Activated CD4-positive, alpha-beta T cell treated with anti-CD3 and anti-CD28 coated beads for 36 hours (primary cell): ENCODE measurements around the gene ZSCAN21. TPM values are rescaled to one million over a fixed set of nuclear protein-coding genes. Genes with fewer than 3 reads are reported as not detected.

ENCODE experiments used
- ATAC-seq: fragments of 200-7000 bp; cut with Tn5 transposase; one replicate; pipeline ENCODE4 v1.10.0; 2021; ENCODE audit warnings: mild to moderate bottlenecking, moderate library complexity
- CTCF ChIA-PET: fragments of 350-600 bp; sonication (Branson Sonifier 250); formaldehyde crosslinking; loops from one replicate; lab custom pipeline; 2021; ENCODE audit warnings: antibody characterized with exemption; lab: Charles Lee
- POLR2A ChIA-PET: fragments of 350-600 bp; sonication (Branson Sonifier 250); formaldehyde crosslinking; loops from one replicate; lab custom pipeline; 2021; ENCODE audit warnings: antibody characterized with exemption, inconsistent platforms; lab: Charles Lee
- DNase-seq: peaks from one replicate; pipeline ENCODE4 v3.0.0-alpha.2; 2020
- H3K27ac Mint-ChIP-seq: one replicate; pipeline ENCODE4 v1.8.0; 2021; ENCODE audit warnings: mixed read lengths
- H3K27me3 Mint-ChIP-seq: one replicate; pipeline ENCODE4 v1.8.0; 2021; ENCODE audit warnings: mixed read lengths
- H3K36me3 Mint-ChIP-seq: one replicate; pipeline ENCODE4 v1.8.0; 2021; ENCODE audit warnings: low read depth, mixed read lengths
- H3K4me1 Mint-ChIP-seq: one replicate; pipeline ENCODE4 v1.8.0; 2021; ENCODE audit warnings: mixed read lengths
- H3K4me3 Mint-ChIP-seq: one replicate; pipeline ENCODE4 v1.8.0; 2021; ENCODE audit warnings: mild to moderate bottlenecking, moderate library complexity, mixed read lengths
- H3K9me3 Mint-ChIP-seq: one replicate; pipeline ENCODE4 v1.8.0; 2021; ENCODE audit warnings: low read depth, mixed read lengths
- intact Hi-C, 2 experiments: fragments of 100-400 bp; cut with DNase I in 1 of 2; cut with micrococcal nuclease in 1 of 2; formaldehyde crosslinking; loops; one replicate each; pipeline versions ENCODE4 v1.14.2 to v1.15.1; 2022 to 2024; cut with DNase I, micrococcal nuclease
- total RNA-seq, 2 experiments: library from RNA; stranded (reverse); gene quantifications; one replicate each; pipeline ENCODE4 v1.2.3, GENCODE V29; 2021

Gene ZSCAN21
- total RNA-seq, 2 experiments from 2014 or later, result 6.4 to 7.4 TPM

- ATAC-seq (no peak), DNase-seq (no peak)
- no peaks in the 10 kb centered on the region for H3K27me3 Mint-ChIP-seq
- H3K4me3 Mint-ChIP-seq, result no peak overlapping the region
- peaks cover 23% of the 10 kb centered on the region for H3K9me3 Mint-ChIP-seq
- POLR2A ChIA-PET, result interaction anchor here (0.6 kb wide), 1 partner anchor 44 kb away, joined by 4 read pairs; no protein-coding TSS in a partner anchor
- CTCF ChIA-PET, result interaction anchor here (0.6 to 0.8 kb wide), 2 partner anchors 22 to 134 kb away, joined by 3 to 4 read pairs; no protein-coding TSS in a partner anchor
- peaks cover 12% of the 10 kb centered on the region for H3K4me1 Mint-ChIP-seq
- intact Hi-C loops, result no loop called here
- no peak overlapping the region for H3K27ac Mint-ChIP-seq
- H3K36me3 Mint-ChIP-seq, result peaks cover 79% of the 10 kb centered on the region
Measured at GRCh38 chr7:100075418-100075817, 25.8 kb downstream of the ZSCAN21 start.

GRCh38 chr7:100077205-100077604 is 27.6 kb downstream of the ZSCAN21 start:
- DNase-seq, result no peak
- no peak for ATAC-seq
- intact Hi-C loops, result no loop called here
- H3K27ac Mint-ChIP-seq, result no peak overlapping the region
- ChIA-PET POLR2A (interaction anchor here (0.6 kb wide), 1 partner anchor 372 kb away, joined by 4 read pairs; no protein-coding TSS in a partner anchor), CTCF (interaction anchor here (0.8 kb wide), 1 partner anchor 164 kb away, joined by 3 read pairs; no protein-coding TSS in a partner anchor)
- H3K4me1 Mint-ChIP-seq, result peaks cover 18% of the 10 kb centered on the region
- no peak overlapping the region for H3K4me3 Mint-ChIP-seq
- H3K9me3 Mint-ChIP-seq, result peaks cover 5% of the 10 kb centered on the region
- no peaks in the 10 kb centered on the region for H3K27me3 Mint-ChIP-seq
- peaks cover 66% of the 10 kb centered on the region for H3K36me3 Mint-ChIP-seq

GRCh38 chr7:100079024-100079560 is 29.5 kb downstream of the ZSCAN21 start:
- CTCF ChIA-PET, result interaction anchor here (0.6 kb wide), 1 partner anchor 60 kb away, joined by 3 read pairs; no protein-coding TSS in a partner anchor
- ATAC-seq (no peak), DNase-seq (no peak)
- Mint-ChIP-seq H3K9me3 (no peaks in the 10 kb centered on the region), H3K27ac (peak overlapping the region; percentile 17), H3K4me3 (no peak overlapping the region), H3K36me3 (peaks cover 48% of the 10 kb centered on the region), H3K27me3 (no peaks in the 10 kb centered on the region), H3K4me1 (peaks cover 25% of the 10 kb centered on the region)
- intact Hi-C loops, result no loop called here
- POLR2A ChIA-PET, result no interaction called here

- no peak for DNase-seq
- no peak for ATAC-seq
Measured at GRCh38 chr7:100080907-100081534, 31.4 kb downstream of the ZSCAN21 start.

GRCh38 chr7:100081535-100082102 is 32.0 kb downstream of the ZSCAN21 start, which contains the start of gene ZNF3:
Gene ZNF3, minus strand, starts transcription at chr7:100081723. Its CDS starts 4,366 bp downstream, at chr7:100077357.
- Mint-ChIP-seq H3K27me3 (no peaks in the 10 kb centered on the region), H3K36me3 (peaks cover 23% of the 10 kb centered on the region), H3K4me3 (peak within 1 kb of the TSS; percentile 87), H3K4me1 (peaks cover 25% of the 10 kb centered on the region), H3K9me3 (no peaks in the 10 kb centered on the region), H3K27ac (peak within 1 kb of the TSS; percentile 87)
- intact Hi-C loops, result loop anchor here (1.0 to 10.0 kb wide), 22 partner anchors 19 to 793 kb away; partner anchors contain the start of genes AP4M1 (in 2 of the 2), MCM7 (in 2 of the 2), TRIM4 (in 2 of the 2) and ZKSCAN1 (in 2 of the 2)
- CTCF ChIA-PET, result interaction anchor here (0.7 to 1.4 kb wide), 7 partner anchors 9 to 263 kb away, joined by 3 to 13 read pairs (median 3); partner anchors contain the start of genes AP4M1, MCM7 and TRIM4
- POLR2A ChIA-PET, result interaction anchor here (1.1 kb wide), 1 partner anchor 12 kb away, joined by 3 read pairs; no protein-coding TSS in a partner anchor
- ATAC-seq, result peak; percentile 83
- peak; percentile 99 for DNase-seq

More at GRCh38 chr7:100080907-100081534, 31.4 kb downstream of the ZSCAN21 start:
- ChIA-PET CTCF (interaction anchor here (0.7 to 1.2 kb wide), 3 partner anchors 29 to 127 kb away, joined by 3 read pairs; no protein-coding TSS in a partner anchor), POLR2A (interaction anchor here (0.8 kb wide), 1 partner anchor 672 kb away, joined by 4 read pairs; the partner anchor contains the start of gene BUD31)
- Mint-ChIP-seq H3K4me1 (peaks cover 25% of the 10 kb centered on the region), H3K27me3 (no peaks in the 10 kb centered on the region), H3K27ac (peak overlapping the region; percentile 87), H3K36me3 (peaks cover 29% of the 10 kb centered on the region), H3K9me3 (no peaks in the 10 kb centered on the region), H3K4me3 (peak overlapping the region; percentile 87)
- intact Hi-C loops, result loop anchor here (1.0 to 10.0 kb wide), 22 partner anchors 20 to 794 kb away; partner anchors contain the start of genes AP4M1 (in 2 of the 2), MCM7 (in 2 of the 2), TRIM4 (in 2 of the 2) and ZKSCAN1 (in 2 of the 2)

GRCh38 chr7:100082978-100083377 is 33.4 kb downstream of the ZSCAN21 start:
- Mint-ChIP-seq H3K27ac (peak overlapping the region; percentile 85), H3K36me3 (peaks cover 17% of the 10 kb centered on the region), H3K4me1 (peaks cover 30% of the 10 kb centered on the region), H3K27me3 (no peaks in the 10 kb centered on the region), H3K4me3 (peak overlapping the region; percentile 87), H3K9me3 (no peaks in the 10 kb centered on the region)
- ATAC-seq (no peak), DNase-seq (no peak)
- CTCF ChIA-PET, result interaction anchor here (0.6 to 1.4 kb wide), 12 partner anchors 8 to 525 kb away, joined by 3 to 13 read pairs (median 3); partner anchors contain the start of genes AP4M1, MCM7 and ZKSCAN1
- POLR2A ChIA-PET, result interaction anchor here (0.6 to 1.1 kb wide), 6 partner anchors 11 to 211 kb away, joined by 3 to 11 read pairs (median 3); partner anchors contain the start of genes AP4M1, LAMTOR4, MBLAC1 and MCM7
- intact Hi-C loops, result loop anchor here (5.0 to 10.0 kb wide), 8 partner anchors 44 to 792 kb away; partner anchors contain the start of genes MBLAC1 (in 1 of the 2), SRRT (in 1 of the 2), TRIM4 (in 1 of the 2) and ZKSCAN1 (in 1 of the 2)

- DNase-seq, result no peak
- POLR2A ChIA-PET, result no interaction called here
- Mint-ChIP-seq H3K9me3 (no peaks in the 10 kb centered on the region), H3K4me3 (no peak overlapping the region), H3K27me3 (no peaks in the 10 kb centered on the region), H3K27ac (no peak overlapping the region), H3K4me1 (peaks cover 29% of the 10 kb centered on the region), H3K36me3 (peaks cover 13% of the 10 kb centered on the region)
- ATAC-seq, result no peak
- CTCF ChIA-PET, result interaction anchor here (0.7 to 1.0 kb wide), 2 partner anchors 10 to 47 kb away, joined by 3 read pairs; no protein-coding TSS in a partner anchor
- intact Hi-C loops, result loop anchor here (5.0 to 10.0 kb wide), 5 partner anchors 171 to 789 kb away; partner anchors contain the start of genes BUD31 (in 1 of the 2), PDAP1 (in 1 of the 2), SRRT (in 1 of the 2) and TRIM4 (in 1 of the 2)
Measured at GRCh38 chr7:100085515-100085914, 35.9 kb downstream of the ZSCAN21 start.

GRCh38 chr7:100087055-100087750 is 37.6 kb downstream of the ZSCAN21 start:
- Mint-ChIP-seq H3K4me3 (peak overlapping the region; percentile 13), H3K27me3 (no peaks in the 10 kb centered on the region), H3K36me3 (peaks cover 24% of the 10 kb centered on the region), H3K27ac (peak overlapping the region; percentile 9), H3K9me3 (no peaks in the 10 kb centered on the region), H3K4me1 (peaks cover 32% of the 10 kb centered on the region)
- DNase-seq (no peak), ATAC-seq (no peak)
- CTCF ChIA-PET, result interaction anchor here (0.6 kb wide), 1 partner anchor 349 kb away, joined by 3 read pairs; no protein-coding TSS in a partner anchor
- intact Hi-C loops, result loop anchor here (5.0 to 10.0 kb wide), 5 partner anchors 172 to 788 kb away; partner anchors contain the start of genes BUD31 (in 1 of the 2), PDAP1 (in 1 of the 2), SRRT (in 1 of the 2) and TRIM4 (in 1 of the 2)
- POLR2A ChIA-PET, result interaction anchor here (6.1 kb wide), 1 partner anchor 14 kb away, joined by 74 read pairs; the partner anchor contains the start of genes AP4M1 and MCM7

- ChIA-PET POLR2A (interaction anchor here (6.1 kb wide), 1 partner anchor 13 kb away, joined by 74 read pairs; the partner anchor contains the start of genes AP4M1 and MCM7), CTCF (interaction anchor here (0.7 to 1.8 kb wide), 3 partner anchors 14 to 198 kb away, joined by 3 to 6 read pairs (median 3); partner anchors contain the start of genes AP4M1 and MCM7)
- ATAC-seq, result peak; percentile 3
- Mint-ChIP-seq H3K36me3 (peaks cover 34% of the 10 kb centered on the region), H3K27ac (peak overlapping the region; percentile 96), H3K4me1 (peaks cover 25% of the 10 kb centered on the region), H3K27me3 (no peaks in the 10 kb centered on the region), H3K9me3 (no peaks in the 10 kb centered on the region), H3K4me3 (peak overlapping the region; percentile 89)
- intact Hi-C loops, result loop anchor here (1.0 to 10.0 kb wide), 10 partner anchors 31 to 787 kb away; partner anchors contain the start of genes TRIM4 (in 2 of the 2), BUD31 (in 1 of the 2), CNPY4 (in 1 of the 2) and MEPCE (in 1 of the 2)
- no peak for DNase-seq
Measured at GRCh38 chr7:100088095-100088620, 38.6 kb downstream of the ZSCAN21 start.
